H1 (cell line): ENCODE measurements around the gene DRAP1. TPM values are rescaled to one million over a fixed set of nuclear protein-coding genes. Genes with fewer than 3 reads are reported as not detected.

ENCODE experiments used
- CTCF ChIA-PET: fragments of 300-600 bp; sonication (Branson Sonifier 250); formaldehyde crosslinking; loops from one replicate; lab custom pipeline; 2021; ENCODE audit not compliant: partially characterized antibody; lab: Charles Lee
- POLR2A ChIA-PET: fragments of 300-600 bp; sonication (Branson Sonifier 250); formaldehyde crosslinking; loops from one replicate; lab custom pipeline; 2021; ENCODE audit warnings: inconsistent platforms; ENCODE audit not compliant: partially characterized antibody; lab: Charles Lee
- DNase-seq, 2 experiments: peaks; one replicate each; pipeline versions ENCODE4 v3.0.0 to v3.0.0-alpha.2; 2010 to 2022; ENCODE audit warnings: low spot score in 2 of 2, low read depth in 1 of 2, mixed read lengths in 1 of 2
- FAIRE-seq: peaks from 2 replicates; lab custom pipeline; 2011; peaks lifted over from hg19 to GRCh38; lab: Jason Lieb, UNC
- H2AFZ ChIP-seq: 2 replicates; pipeline ENCODE4 v1.8.1; 2012; ENCODE audit warnings: low read length, inconsistent platforms
- H2AK5ac ChIP-seq: 2 replicates; pipeline ENCODE4 v1.6.1; 2013; ENCODE audit warnings: low read depth, low read length
- H2BK120ac ChIP-seq: replicated peaks from 2 replicates; pipeline ENCODE3; 2013; ENCODE audit warnings: low read depth, low read length, inconsistent platforms
- H2BK12ac ChIP-seq: 2 replicates; pipeline ENCODE4 v1.6.1; 2013; ENCODE audit warnings: low read depth, low read length
- H2BK15ac ChIP-seq: 2 replicates; pipeline ENCODE4 v1.6.1; 2013; ENCODE audit warnings: low read length
- H2BK20ac ChIP-seq: 2 replicates; pipeline ENCODE4 v1.6.1; 2013; ENCODE audit warnings: low read length
- H2BK5ac ChIP-seq: 2 replicates; pipeline ENCODE4 v1.6.1; 2013; ENCODE audit warnings: low read depth, low read length
- H3K14ac ChIP-seq: 2 replicates; pipeline ENCODE4 v1.6.1; 2013; ENCODE audit warnings: inconsistent platforms; ENCODE audit not compliant: insufficient read length
- H3K18ac ChIP-seq: 2 replicates; pipeline ENCODE4 v1.6.1; 2013; ENCODE audit warnings: low read length; ENCODE audit errors: extremely low read depth
- H3K23ac ChIP-seq: 2 replicates; pipeline ENCODE4 v1.6.1; 2013; ENCODE audit warnings: inconsistent platforms; ENCODE audit not compliant: insufficient read length
- H3K23me2 ChIP-seq: 2 replicates; pipeline ENCODE4 v1.6.1; 2013; ENCODE audit warnings: low read depth, low read length
- H3K27ac ChIP-seq: 2 replicates; pipeline ENCODE4 v1.6.1; 2011; ENCODE audit warnings: low read depth, low read length, inconsistent platforms
- H3K27me3 ChIP-seq, 4 experiments: replicated peaks in 1 of 4; 1 replicate in 1 of 4; 2 replicates in 3 of 4; pipeline versions ENCODE4 v1.6.1 to v1.8.1; 2011 to 2013; ENCODE audit warnings: low read length in 3 of 4, mild to moderate bottlenecking in 3 of 4, inconsistent platforms in 2 of 4, mixed read lengths in 2 of 4, moderate library complexity in 1 of 4; ENCODE audit not compliant: control insufficient read depth in 3 of 4, insufficient read depth in 3 of 4; ENCODE audit errors: extremely low read depth in 1 of 4
- H3K36me3 ChIP-seq, 4 experiments: 2 replicates each; pipeline versions ENCODE4 v1.6.1 to v1.8.1; 2011 to 2013; ENCODE audit warnings: mild to moderate bottlenecking in 4 of 4, low read length in 3 of 4, moderate library complexity in 2 of 4, control low read depth in 1 of 4, inconsistent platforms in 1 of 4; ENCODE audit not compliant: insufficient read depth in 4 of 4, control insufficient read depth in 2 of 4
- H3K4ac ChIP-seq: replicated peaks from 2 replicates; pipeline ENCODE3; 2013; ENCODE audit warnings: low read length, low read depth, mixed read lengths, inconsistent platforms; ENCODE audit not compliant: insufficient read length
- H3K4me1 ChIP-seq, 4 experiments: replicated peaks in 1 of 4; 1 replicate in 1 of 4; 2 replicates in 3 of 4; pipeline versions ENCODE4 v1.6.1 to v1.8.1; 2011 to 2013; ENCODE audit warnings: low read length in 3 of 4, inconsistent platforms in 2 of 4, mixed read lengths in 1 of 4; ENCODE audit not compliant: insufficient read depth in 4 of 4, control insufficient read depth in 3 of 4
- H3K4me2 ChIP-seq, 2 experiments: 2 replicates each; pipeline versions ENCODE4 v1.6.1 to v1.8.1; 2011 to 2013; ENCODE audit warnings: low read depth in 2 of 2, low read length in 2 of 2, control low read depth in 1 of 2, inconsistent platforms in 1 of 2, mild to moderate bottlenecking in 1 of 2; ENCODE audit not compliant: insufficient read depth in 1 of 2
- H3K4me3 ChIP-seq, 4 experiments: fragments of 200-600, 300-600 bp in 1 of 4; sonication (generic), shearing (Covaris generic), sonication (Bioruptor Twin) in 1 of 4; 2 replicates each; pipeline versions ENCODE4 v1.5.1 to v1.8.1; 2011 to 2016; ENCODE audit warnings: low read length in 4 of 4, low read depth in 3 of 4, control low read depth in 2 of 4, inconsistent platforms in 2 of 4, mild to moderate bottlenecking in 2 of 4, mixed read lengths in 1 of 4, moderate library complexity in 1 of 4; ENCODE audit not compliant: insufficient read depth in 2 of 4; ENCODE audit errors: extremely low read depth in 1 of 4
- H3K56ac ChIP-seq: replicated peaks from 2 replicates; pipeline ENCODE3; 2013; ENCODE audit warnings: low read depth, mild to moderate bottlenecking, mixed read lengths, low read length, inconsistent platforms; ENCODE audit not compliant: insufficient read length
- H3K79me1 ChIP-seq: 2 replicates; pipeline ENCODE4 v1.6.1; 2013; ENCODE audit warnings: low read depth, low read length, control low read depth
- H3K79me2 ChIP-seq, 2 experiments: 2 replicates each; pipeline versions ENCODE4 v1.6.1 to v1.8.1; 2012 to 2013; ENCODE audit warnings: low read length in 2 of 2, mild to moderate bottlenecking in 2 of 2, inconsistent platforms in 1 of 2; ENCODE audit not compliant: insufficient read depth in 2 of 2, control insufficient read depth in 1 of 2
- H3K9ac ChIP-seq, 4 experiments: replicated peaks in 1 of 4; 1 replicate in 1 of 4; 2 replicates in 3 of 4; pipeline versions ENCODE4 v1.6.1 to v1.8.1; 2011 to 2013; ENCODE audit warnings: low read depth in 3 of 4, low read length in 3 of 4, control low read depth in 2 of 4, mild to moderate bottlenecking in 2 of 4, moderate library complexity in 2 of 4, inconsistent platforms in 1 of 4; ENCODE audit errors: extremely low read depth in 1 of 4
- H3K9me3 ChIP-seq, 2 experiments: 2 replicates each; pipeline versions ENCODE4 v1.6.1 to v1.8.1; 2012 to 2013; ENCODE audit warnings: mild to moderate bottlenecking in 2 of 2, moderate library complexity in 2 of 2, control low read depth in 1 of 2, inconsistent platforms in 1 of 2, low read depth in 1 of 2, low read length in 1 of 2, mixed read lengths in 1 of 2; ENCODE audit not compliant: insufficient read depth in 2 of 2
- H4K20me1 ChIP-seq, 2 experiments: replicated peaks in 1 of 2; 2 replicates each; pipeline versions ENCODE3 to v1.8.1; 2011 to 2013; ENCODE audit warnings: inconsistent platforms in 2 of 2, low read length in 2 of 2, mild to moderate bottlenecking in 1 of 2; ENCODE audit not compliant: insufficient read depth in 2 of 2, control insufficient read depth in 1 of 2
- H4K5ac ChIP-seq: 2 replicates; pipeline ENCODE4 v1.6.1; 2013; ENCODE audit warnings: low read length, low read depth, mixed read lengths, inconsistent platforms; ENCODE audit not compliant: insufficient read length
- H4K8ac ChIP-seq: 2 replicates; pipeline ENCODE4 v1.8.0; 2013; ENCODE audit warnings: mild to moderate bottlenecking, moderate library complexity, low read length, inconsistent platforms; ENCODE audit not compliant: insufficient read depth; ENCODE audit errors: extremely low read depth
- H4K91ac ChIP-seq: replicated peaks from 2 replicates; pipeline ENCODE3; 2013; ENCODE audit warnings: low read length, mixed read lengths, inconsistent platforms; ENCODE audit not compliant: insufficient read length
- BACH1 ChIP-seq: IDR thresholded peaks from 2 replicates; pipeline ENCODE4 v1.6.1; 2012; ENCODE audit warnings: low read length, improper control_type of control experiment
- BRCA1 ChIP-seq: IDR thresholded peaks from 2 replicates; pipeline ENCODE4 v1.6.1; 2012; ENCODE audit warnings: low read depth, low read length, improper control_type of control experiment
- CEBPB ChIP-seq: IDR thresholded peaks from 2 replicates; pipeline ENCODE4 v1.6.1; 2012; ENCODE audit warnings: low read depth, low read length
- CREB1 ChIP-seq: IDR thresholded peaks from 2 replicates; pipeline ENCODE4 v1.6.1; 2012; ENCODE audit warnings: inconsistent platforms
- E2F6 ChIP-seq: IDR thresholded peaks from 2 replicates; pipeline ENCODE4 v1.6.1; 2012; ENCODE audit warnings: inconsistent platforms
- EP300 ChIP-seq, 2 experiments: IDR thresholded peaks; 1 replicate in 1 of 2; 2 replicates in 1 of 2; pipeline ENCODE4 v1.6.1; 2011 to 2012; ENCODE audit warnings: low read depth in 2 of 2, low read length in 2 of 2, mild to moderate bottlenecking in 2 of 2, borderline replicate concordance in 1 of 2, inconsistent platforms in 1 of 2, moderate library complexity in 1 of 2
- GTF2F1 ChIP-seq: IDR thresholded peaks from 2 replicates; pipeline ENCODE4 v1.6.1; 2012; ENCODE audit warnings: low read depth, low read length, improper control_type of control experiment, borderline replicate concordance
- RBBP5 ChIP-seq: IDR thresholded peaks from 2 replicates; pipeline ENCODE4 v1.7.1; 2012; ENCODE audit warnings: low read depth, mild to moderate bottlenecking, inconsistent platforms, low read length, moderate library complexity, borderline replicate concordance
- RXRA ChIP-seq: IDR thresholded peaks from 2 replicates; pipeline ENCODE4 v1.6.1; 2011; ENCODE audit warnings: low read depth, mild to moderate bottlenecking, low read length, moderate library complexity; ENCODE audit not compliant: insufficient read depth
- SAP30 ChIP-seq: fragments of 300-600 bp; sonication (generic); IDR thresholded peaks from 2 replicates; pipeline ENCODE4 v1.7.1; 2012; ENCODE audit warnings: low read length, moderate library complexity, mild to moderate bottlenecking, inconsistent platforms; ENCODE audit not compliant: insufficient read depth, insufficient replicate concordance
- SP4 ChIP-seq: IDR thresholded peaks from 2 replicates; pipeline ENCODE4 v1.6.1; 2012; ENCODE audit warnings: low read length, inconsistent platforms
- SUZ12 ChIP-seq: fragments of 200-600 bp; sonication (generic); IDR thresholded peaks from 2 replicates; pipeline ENCODE4 v1.6.1; 2012; ENCODE audit warnings: mild to moderate bottlenecking, inconsistent platforms, low read length, moderate library complexity, mixed read lengths
- TEAD4 ChIP-seq: IDR thresholded peaks from 2 replicates; pipeline ENCODE4 v1.6.1; 2012; ENCODE audit warnings: low read depth, low read length, inconsistent platforms, mixed read lengths
- YY1 ChIP-seq: IDR thresholded peaks from 2 replicates; pipeline ENCODE4 v1.6.1; 2011; ENCODE audit warnings: low read depth, mild to moderate bottlenecking, low read length
- WGBS, 2 experiments: shearing (Covaris generic) in 1 of 2; methylation state at CpG; one replicate each; pipeline versions ENCODE4 v1.1.6 to v1.1.7; 2013 to 2015; ENCODE audit warnings: low lambda C conversion rate in 2 of 2, mixed read lengths in 2 of 2, inconsistent platforms in 1 of 2, low coverage in 1 of 2, missing lambda C conversion rate in 1 of 2; ENCODE audit not compliant: insufficient replicate concordance in 2 of 2, insufficient coverage in 1 of 2, insufficient read length in 1 of 2; ENCODE audit errors: extremely low coverage in 1 of 2, missing lambda C conversion rate in 1 of 2; 5-methylcytosine and 5-hydroxymethylcytosine counted together
- polyA plus RNA-seq, 7 experiments: library from polyadenylated mRNA; depleted of rRNA in 3 of 7; stranded (reverse) in 5 of 7; unstranded in 2 of 7; fragments of >200 nt in 5 of 7; fragments of 200-250 nt in 2 of 7; gene quantifications; 1 replicate in 5 of 7; 2 replicates in 1 of 7; 4 replicates in 1 of 7; pipeline versions ENCODE4 v1.2.1 to v1.2.3, GENCODE V29; 2011 to 2013; ENCODE audit warnings: missing spikeins in 2 of 7, mixed read lengths in 2 of 7
- total RNA-seq: library from RNA; stranded (reverse); fragmentation: NEBNext Ultra II Directional; extraction: Animal tissue kit (Norgen Biotek cat#: 25700); gene quantifications from 2 replicates; pipeline ENCODE4 v1.2.1, GENCODE V29; 2021

The DRAP1 gene
- total and polyA plus RNA-seq, 2 of the 8 experiments (the other 6 are each of a cell fraction or from before 2014, with no cell fraction given), result 62.5 to 98.7 TPM

- H3K4me3 ChIP-seq, result no peak within 1 kb of the TSS
- H3K36me3 ChIP-seq, result peaks cover 5 to 16% (median 12%) of the 10 kb centered on the region in 4 experiments; a peak in 7 of 8 replicates
- H3K27ac ChIP-seq, result no peak within 1 kb of the TSS
- H3K18ac ChIP-seq, result no peak within 1 kb of the TSS
- H4K8ac ChIP-seq, result no peak within 1 kb of the TSS
- H3K27me3 ChIP-seq, result peaks cover 0 to 3% (median 0%) of the 10 kb centered on the region in 4 experiments; a peak in 1 of 7 replicates
- no peak within 1 kb of the TSS for H3K4me2 ChIP-seq
- DNase-seq, result no peak
- H2BK20ac ChIP-seq, result no peak within 1 kb of the TSS
- no peak within 1 kb of the TSS for H3K14ac ChIP-seq
- no peak within 1 kb of the TSS for H3K9ac ChIP-seq
- H4K5ac ChIP-seq, result no peak within 1 kb of the TSS
- peaks cover 5 to 6% of the 10 kb centered on the region in 2 experiments for H4K20me1 ChIP-seq
- peaks cover 0 to 2% (median 0%) of the 10 kb centered on the region in 4 experiments; a peak in 1 of 7 replicates for H3K4me1 ChIP-seq
- ChIA-PET CTCF (interaction anchor here (0.9 to 19.6 kb wide), 7 partner anchors 8 to 143 kb away, joined by 3 to 283 read pairs (median 15); partner anchors contain the start of genes FIBP and MUS81), POLR2A (interaction anchor here (0.7 to 39.7 kb wide), 6 partner anchors 21 to 241 kb away, joined by 3 to 1071 read pairs (median 4); partner anchors contain the start of genes C11orf68, CFL1, EFEMP2 and MUS81)
- no peak within 1 kb of the TSS for H3K4ac ChIP-seq
- H2BK120ac ChIP-seq, result no peak within 1 kb of the TSS
- H2BK5ac ChIP-seq, result no peak within 1 kb of the TSS
- H2BK12ac ChIP-seq, result no peak within 1 kb of the TSS
- no peak within 1 kb of the TSS for H4K91ac ChIP-seq
- H2BK15ac ChIP-seq, result no peak within 1 kb of the TSS
- no peaks in the 10 kb centered on the region for H3K79me1 ChIP-seq
- H3K9me3 ChIP-seq, result no peaks in the 10 kb centered on the region
- no peak for FAIRE-seq
- H3K23me2 ChIP-seq, result no peaks in the 10 kb centered on the region
- H2AK5ac ChIP-seq, result no peak within 1 kb of the TSS
- no peak within 1 kb of the TSS for H2AFZ ChIP-seq
- H3K56ac ChIP-seq, result no peak within 1 kb of the TSS
- WGBS, 2 experiments, result 91% methylated on average over 7 of the region's 7 CpGs; no CpG with 5 or more reads in 1 of the 2 experiments
- H3K79me2 ChIP-seq, result no peaks in the 10 kb centered on the region
- no peak within 1 kb of the TSS for H3K23ac ChIP-seq
- TF ChIP-seq BRCA1 (no peak), CREB1 (no peak), TEAD4 (no peak), RXRA (no peak), SAP30 (no peak), SUZ12 (no peak), CEBPB (no peak), E2F6 (no peak), YY1 (no peak), GTF2F1 (no peak), EP300 (IDR thresholded peaks at IDR 0.05; ENCODE audit: borderline replicate concordance in 1 of 2, low read depth in 2 of 2, low read length in 2 of 2) (no peak), SP4 (no peak), RBBP5 (no peak), BACH1 (no peak)
Observed at GRCh38 chr11:65879617-65880016, 39.6 kb upstream of the DRAP1 start, which contains the start of gene CTSW. CTSW (plus strand) TSS chr11:65879837; CDS start chr11:65879855, 18 bp downstream.
